ENCODE data around the gene KCTD13. TPM values are rescaled to one million over a fixed set of nuclear protein-coding genes. Genes with fewer than 3 reads are reported as not detected.
"Not testable (repeated sequence)": the region's sequence is repeated elsewhere in the genome, so short reads cannot be mapped to it uniquely, and the experiment has no call there.

Gene KCTD13
- total RNA-seq, 2 donors from 2014 or later: 17.7 to 28.8 TPM

DNA sequence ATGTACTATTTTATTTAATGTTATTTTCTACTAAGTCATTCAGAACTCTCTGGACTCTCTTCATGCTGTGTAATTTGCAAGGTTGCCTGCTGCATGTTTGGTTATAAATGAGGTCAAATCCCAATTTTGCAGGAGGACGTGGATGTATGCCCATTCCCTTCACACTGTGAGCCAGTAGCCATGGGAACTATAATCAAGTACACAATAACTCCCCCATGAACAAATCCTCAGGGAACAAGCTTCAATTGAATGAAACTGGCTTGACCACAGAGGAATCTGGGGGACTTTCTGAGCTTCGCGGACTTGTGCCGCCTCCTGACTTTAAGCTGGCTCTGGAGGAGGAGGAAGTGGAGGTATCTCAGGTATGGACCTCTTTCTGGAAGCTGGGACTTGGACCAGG, 14.6 kb upstream of the KCTD13 start:
- TF ChIP-seq, protein P1, sequence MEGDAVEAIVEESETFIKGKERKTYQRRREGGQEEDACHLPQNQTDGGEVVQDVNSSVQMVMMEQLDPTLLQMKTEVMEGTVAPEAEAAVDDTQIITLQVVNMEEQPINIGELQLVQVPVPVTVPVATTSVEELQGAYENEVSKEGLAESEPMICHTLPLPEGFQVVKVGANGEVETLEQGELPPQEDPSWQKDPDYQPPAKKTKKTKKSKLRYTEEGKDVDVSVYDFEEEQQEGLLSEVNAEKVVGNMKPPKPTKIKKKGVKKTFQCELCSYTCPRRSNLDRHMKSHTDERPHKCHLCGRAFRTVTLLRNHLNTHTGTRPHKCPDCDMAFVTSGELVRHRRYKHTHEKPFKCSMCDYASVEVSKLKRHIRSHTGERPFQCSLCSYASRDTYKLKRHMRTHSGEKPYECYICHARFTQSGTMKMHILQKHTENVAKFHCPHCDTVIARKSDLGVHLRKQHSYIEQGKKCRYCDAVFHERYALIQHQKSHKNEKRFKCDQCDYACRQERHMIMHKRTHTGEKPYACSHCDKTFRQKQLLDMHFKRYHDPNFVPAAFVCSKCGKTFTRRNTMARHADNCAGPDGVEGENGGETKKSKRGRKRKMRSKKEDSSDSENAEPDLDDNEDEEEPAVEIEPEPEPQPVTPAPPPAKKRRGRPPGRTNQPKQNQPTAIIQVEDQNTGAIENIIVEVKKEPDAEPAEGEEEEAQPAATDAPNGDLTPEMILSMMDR (IDR thresholded peaks at IDR 0.05): no peak
- Histone ChIP-seq H3K4me3 (no peak overlapping the region), H3K27me3 (no peaks in the 10 kb centered on the region), H3K9me3 (no peaks in the 10 kb centered on the region), H3K4me1 (peaks cover 6% of the 10 kb centered on the region), H3K27ac (no peak overlapping the region), H3K36me3 (no peaks in the 10 kb centered on the region), H3K9ac (ENCODE audit: low read depth in 2 of 2, low read length in 2 of 2) (no peak overlapping the region)
- DNase-seq: no peak
- intact Hi-C loops (cut with DNase I): no loop called here

- H3K27ac ChIP-seq; H3K27me3 ChIP-seq; H3K4me1 ChIP-seq; H3K4me3 ChIP-seq; DNase-seq; H3K9me3 ChIP-seq; H3K9ac ChIP-seq (ENCODE audit: low read depth in 2 of 2, low read length in 2 of 2); H3K36me3 ChIP-seq; intact Hi-C loops (cut with DNase I): not testable (repeated sequence)
Measured at GRCh38 chr16:29931750-29932149, 5.7 kb upstream of the KCTD13 start.

GRCh38 chr16:29927070-29927905, 1.3 kb upstream of the KCTD13 start:
- peaks cover 11% of the 10 kb centered on the region for H3K4me1 ChIP-seq
- peak overlapping the region; percentile 99 for H3K4me3 ChIP-seq
- H3K27ac ChIP-seq: peak overlapping the region; percentile 68
- H3K9ac ChIP-seq (ENCODE audit: low read depth in 2 of 2, low read length in 2 of 2): peak overlapping the region; percentile 86 to 94
- DNase-seq: peak; percentile 33
- no peaks in the 10 kb centered on the region for H3K36me3 ChIP-seq
- intact Hi-C loops (cut with DNase I): no loop called here
- TF ChIP-seq, protein P1 (IDR thresholded peaks at IDR 0.05): no peak
- no peaks in the 10 kb centered on the region for H3K27me3 ChIP-seq
- H3K9me3 ChIP-seq: no peaks in the 10 kb centered on the region

- DNase-seq: peak; percentile 68
- Histone ChIP-seq H3K9me3 (no peaks in the 10 kb centered on the region), H3K9ac (ENCODE audit: low read depth in 2 of 2, low read length in 2 of 2) (peak overlapping the region; percentile 86 to 94), H3K27ac (peak overlapping the region; percentile 68), H3K4me1 (peaks cover 11% of the 10 kb centered on the region), H3K4me3 (peak overlapping the region; percentile 99), H3K27me3 (no peaks in the 10 kb centered on the region), H3K36me3 (no peaks in the 10 kb centered on the region)
- intact Hi-C loops (cut with DNase I): no loop called here
- TF ChIP-seq, protein P1 (IDR thresholded peaks at IDR 0.05): no peak
Measured at GRCh38 chr16:29926711-29927052, 656 bp upstream of the KCTD13 start.

DNA sequence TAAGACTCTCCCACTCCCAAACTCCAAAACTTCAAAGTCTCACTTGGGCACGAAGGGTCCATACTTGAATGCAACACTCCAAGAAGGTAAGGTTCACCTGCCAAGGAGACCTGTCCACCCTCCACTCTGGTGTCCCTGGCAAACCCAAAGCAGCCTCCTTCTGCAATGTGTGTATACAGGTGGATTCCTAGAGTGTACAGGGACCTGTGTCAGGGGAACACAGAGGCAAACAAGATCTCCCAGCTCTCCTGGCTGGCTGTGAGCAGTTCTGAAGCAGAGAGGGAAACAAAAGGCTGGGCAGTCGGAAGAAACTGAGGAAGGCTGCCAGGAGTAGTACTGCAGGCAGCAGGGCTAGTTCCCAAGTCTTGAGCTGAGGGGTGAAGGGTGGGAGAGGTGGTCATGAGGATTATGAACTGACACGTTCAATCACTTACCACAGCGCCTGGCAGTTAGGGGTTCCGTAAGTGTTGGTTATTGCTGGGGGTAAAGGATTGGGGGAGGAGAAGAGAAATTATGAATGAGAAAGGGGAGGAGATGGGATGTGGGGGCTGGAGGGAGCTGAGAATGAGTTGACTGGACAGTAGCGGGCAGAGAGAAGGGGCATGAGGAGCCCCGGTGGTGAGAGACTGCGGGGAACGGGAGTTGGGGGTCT, 795 bp downstream of the KCTD13 start:
- Histone ChIP-seq H3K27ac (peak overlapping the region; percentile 68), H3K4me1 (peaks cover 11% of the 10 kb centered on the region), H3K9ac (ENCODE audit: low read depth in 2 of 2, low read length in 2 of 2) (peak overlapping the region; percentile 81 to 94), H3K9me3 (no peaks in the 10 kb centered on the region), H3K4me3 (peak overlapping the region; percentile 99), H3K27me3 (no peaks in the 10 kb centered on the region), H3K36me3 (no peaks in the 10 kb centered on the region)
- intact Hi-C loops (cut with DNase I): no loop called here
- TF ChIP-seq, protein P1 (IDR thresholded peaks at IDR 0.05): no peak
- DNase-seq: peak; percentile 26

Data from colonic mucosa (tissue), 4 donors.